ENCODE measurements around the gene ERRFI1. TPM values are rescaled to one million over a fixed set of nuclear protein-coding genes. Genes with fewer than 3 reads are reported as not detected.

ERRFI1 gene
- total RNA-seq, 2 experiments from 2014 or later, result 0.94 to 1.4 TPM

DNA sequence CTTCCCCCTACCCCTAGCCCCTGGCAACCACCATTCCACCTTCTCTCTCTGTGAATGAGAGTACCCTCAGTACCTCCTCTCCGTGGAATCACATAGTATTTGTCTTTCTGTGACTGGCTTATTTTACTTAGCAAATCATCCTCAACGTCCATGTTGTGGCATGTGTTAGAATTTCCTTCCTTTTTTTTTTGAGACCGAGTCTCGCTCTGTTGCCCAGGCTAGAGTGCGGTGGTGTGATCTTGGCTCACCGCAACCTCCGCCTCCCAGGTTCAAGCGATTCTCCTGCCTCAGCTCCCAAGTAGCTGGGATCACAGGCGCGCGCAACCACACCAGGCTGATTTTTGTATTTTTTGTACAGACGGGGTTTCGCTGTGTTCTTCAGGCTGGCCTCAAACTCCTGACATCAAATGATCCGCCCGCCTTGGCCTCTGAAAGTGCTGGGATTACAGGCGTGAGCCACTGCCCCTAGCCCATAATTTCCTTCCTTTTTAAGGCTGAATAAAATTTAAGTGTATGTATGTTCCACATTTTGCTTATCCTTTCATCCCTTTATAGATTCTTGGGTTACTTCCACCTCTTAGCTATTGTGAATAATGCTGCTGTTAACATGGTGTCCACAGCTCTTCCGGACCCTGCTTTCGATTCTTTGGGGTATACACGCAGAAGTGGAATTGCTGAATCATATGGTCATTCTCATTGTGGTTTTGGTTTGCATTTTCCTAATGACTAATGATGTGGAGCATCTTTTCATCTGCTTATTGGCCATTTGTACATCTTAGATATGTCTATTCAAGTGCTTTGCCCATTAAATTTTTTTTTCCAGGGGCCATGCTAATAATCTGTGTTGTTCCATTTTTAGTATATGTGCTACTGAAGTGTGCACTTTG, 32.3 kb downstream of the ERRFI1 start:
- H3K27me3 Mint-ChIP-seq, result no peaks in the 10 kb centered on the region
- H3K4me1 Mint-ChIP-seq, result peaks cover 2% of the 10 kb centered on the region
- ATAC-seq (ENCODE audit: low read depth), result no peak
- no peak for DNase-seq
- POLR2A ChIA-PET, result no interaction called here
- H3K36me3 Mint-ChIP-seq, result peaks cover 18% of the 10 kb centered on the region
- no peaks in the 10 kb centered on the region for H3K9me3 Mint-ChIP-seq
- no peak overlapping the region for H3K4me3 Mint-ChIP-seq
- no peak overlapping the region for H3K27ac Mint-ChIP-seq

DNA sequence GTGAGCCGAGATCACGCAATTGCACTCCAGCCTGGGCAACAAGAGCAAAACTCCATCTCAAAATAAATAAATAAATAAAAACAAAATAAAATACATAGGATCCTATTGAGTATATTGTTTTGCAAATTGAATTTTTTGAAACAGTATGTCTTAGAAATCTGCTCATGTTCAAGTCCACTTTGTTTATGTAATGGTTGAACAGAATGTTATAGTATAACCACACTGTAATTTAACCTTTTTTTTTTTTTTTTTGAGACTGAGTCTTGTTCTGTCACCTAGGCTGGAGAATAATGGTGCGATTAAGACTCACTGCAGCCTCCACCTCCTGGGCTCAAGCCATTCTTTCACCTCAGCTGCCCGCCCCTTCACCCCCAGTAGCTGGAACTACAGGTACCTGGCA, 33.2 kb downstream of the ERRFI1 start:
- ATAC-seq (ENCODE audit: low read depth), result no peak
- H3K27me3 Mint-ChIP-seq, result no peaks in the 10 kb centered on the region
- H3K9me3 Mint-ChIP-seq, result no peaks in the 10 kb centered on the region
- peaks cover 2% of the 10 kb centered on the region for H3K4me1 Mint-ChIP-seq
- no peak overlapping the region for H3K27ac Mint-ChIP-seq
- no peak for DNase-seq
- H3K4me3 Mint-ChIP-seq, result no peak overlapping the region
- H3K36me3 Mint-ChIP-seq, result peaks cover 17% of the 10 kb centered on the region
- POLR2A ChIA-PET, result no interaction called here

DNA sequence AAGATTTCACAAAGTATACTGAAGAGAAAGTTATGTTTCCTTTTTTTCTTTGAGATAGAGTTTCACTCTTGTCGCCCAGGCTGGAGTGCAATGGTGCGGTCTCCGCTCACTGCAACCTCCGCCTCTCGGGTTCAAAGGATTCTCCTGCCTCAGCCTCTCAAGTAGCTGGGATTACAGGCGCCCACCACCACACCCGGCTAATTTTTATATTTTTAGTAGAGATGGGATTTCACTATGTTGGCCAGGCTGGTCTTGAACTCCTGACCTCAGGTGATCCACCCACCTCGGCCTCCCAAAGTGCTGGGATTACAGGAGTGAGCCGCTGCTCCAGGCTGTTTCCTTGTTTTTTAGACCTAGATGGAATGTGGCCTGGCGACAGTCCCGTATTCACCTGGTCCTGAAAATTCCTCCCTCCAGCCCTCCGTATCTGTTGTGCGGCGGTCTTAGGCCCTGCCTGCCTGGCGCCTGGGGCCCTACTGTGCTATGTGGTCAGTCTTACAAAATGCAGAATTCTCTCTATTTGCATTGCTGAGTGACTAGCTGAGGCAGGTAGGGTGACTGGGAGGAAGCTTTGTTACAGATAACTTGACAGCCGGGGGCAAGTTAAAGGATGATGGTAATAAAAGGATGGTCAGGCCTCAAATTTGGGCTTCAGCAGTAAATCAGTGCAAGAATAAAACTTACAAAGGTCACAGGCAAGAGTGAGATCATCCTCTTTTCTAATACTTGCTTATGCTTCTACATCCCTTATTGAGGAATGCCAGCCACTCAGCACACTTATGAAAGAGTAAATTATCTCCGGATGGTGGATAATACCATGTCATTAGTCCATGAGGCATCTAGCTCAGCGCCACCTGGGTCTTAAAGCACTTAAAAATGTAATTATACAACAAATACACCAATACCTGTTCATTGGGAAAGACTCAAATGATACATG, 34.3 kb downstream of the ERRFI1 start:
- no peaks in the 10 kb centered on the region for H3K27me3 Mint-ChIP-seq
- no peaks in the 10 kb centered on the region for H3K9me3 Mint-ChIP-seq
- peaks cover 2% of the 10 kb centered on the region for H3K4me1 Mint-ChIP-seq
- peaks cover 15% of the 10 kb centered on the region for H3K36me3 Mint-ChIP-seq
- no peak overlapping the region for H3K27ac Mint-ChIP-seq
- no peak for ATAC-seq (ENCODE audit: low read depth)
- POLR2A ChIA-PET, result no interaction called here
- H3K4me3 Mint-ChIP-seq, result no peak overlapping the region
- no peak for DNase-seq

DNA sequence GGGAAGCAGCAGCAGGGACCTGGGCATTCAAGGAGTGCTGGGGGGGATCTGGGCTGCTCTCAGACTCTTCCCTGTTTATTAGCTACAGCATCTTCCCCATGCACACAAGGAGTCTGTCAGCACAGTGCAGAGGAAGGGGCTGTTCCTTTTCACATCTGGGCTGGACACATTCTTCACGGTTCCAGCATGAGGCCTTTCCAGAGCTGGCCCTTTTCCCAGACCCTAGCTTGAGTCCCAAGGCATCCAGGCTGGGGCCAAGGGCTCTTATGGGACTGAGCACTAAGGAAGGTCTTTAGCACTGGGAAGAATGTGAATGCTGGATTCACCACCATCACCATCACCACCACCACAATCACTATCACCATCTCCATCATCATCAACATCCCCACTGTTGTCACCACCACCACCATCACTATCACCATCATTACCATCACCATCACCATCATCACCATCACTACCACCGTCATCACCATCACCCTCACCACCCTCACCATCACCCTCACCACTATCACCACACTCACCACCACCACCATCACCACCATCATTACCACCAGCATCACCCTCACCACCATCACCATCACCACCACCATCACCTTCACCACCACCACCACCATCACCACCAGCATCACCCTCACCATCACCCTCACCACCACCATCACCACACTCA, 36.2 kb downstream of the ERRFI1 start:
- no peak for DNase-seq
- Mint-ChIP-seq H3K36me3 (peaks cover 21% of the 10 kb centered on the region), H3K9me3 (no peaks in the 10 kb centered on the region), H3K4me1 (peaks cover 4% of the 10 kb centered on the region), H3K27ac (peak overlapping the region; percentile 39), H3K4me3 (no peak overlapping the region), H3K27me3 (no peaks in the 10 kb centered on the region)
- POLR2A ChIA-PET, result no interaction called here
- no peak for ATAC-seq (ENCODE audit: low read depth)

DNA sequence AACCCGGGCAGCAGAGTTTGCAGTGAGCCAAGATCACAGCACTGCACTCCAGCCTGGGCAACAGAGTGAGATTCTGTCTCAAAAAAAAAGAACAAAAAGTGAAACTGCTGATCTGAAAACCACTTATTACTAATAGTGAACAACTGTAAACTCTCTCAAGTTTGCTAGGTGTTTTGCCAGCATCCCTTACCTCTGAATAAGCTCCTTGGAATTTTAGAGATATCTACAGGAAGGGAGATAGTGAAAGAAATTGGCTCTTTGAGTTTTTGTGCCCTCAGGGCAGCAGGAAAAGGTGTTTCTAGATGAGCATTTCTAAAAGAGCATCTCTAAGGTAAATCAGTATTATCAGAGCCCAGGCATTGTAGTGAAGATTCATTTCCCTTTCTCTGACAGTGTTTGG, 37.5 kb downstream of the ERRFI1 start:
- Mint-ChIP-seq H3K27me3 (no peaks in the 10 kb centered on the region), H3K36me3 (peaks cover 25% of the 10 kb centered on the region), H3K4me3 (no peak overlapping the region), H3K9me3 (no peaks in the 10 kb centered on the region), H3K4me1 (peaks cover 4% of the 10 kb centered on the region), H3K27ac (no peak overlapping the region)
- DNase-seq, result no peak
- POLR2A ChIA-PET, result no interaction called here
- ATAC-seq (ENCODE audit: low read depth), result no peak

DNA sequence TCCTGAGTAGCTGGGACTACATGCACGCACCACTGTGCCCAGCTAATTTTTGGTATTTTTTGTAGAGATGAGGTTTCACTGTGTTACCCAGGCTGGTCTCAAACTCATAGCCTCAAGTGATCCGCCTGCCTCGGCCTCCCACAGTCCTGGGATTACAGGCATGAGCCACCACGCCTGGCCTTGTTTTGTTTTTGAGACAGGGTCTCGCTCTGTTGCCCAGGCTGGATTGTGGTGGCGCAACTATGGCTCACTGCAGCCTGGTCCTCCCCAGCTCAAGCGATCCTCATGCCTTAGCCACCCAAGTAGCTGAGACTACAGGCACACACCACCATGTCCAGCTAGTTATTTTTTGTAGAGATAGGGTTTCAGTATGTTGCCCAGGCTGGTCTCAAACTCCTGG, 38.6 kb downstream of the ERRFI1 start:
- no peak overlapping the region for H3K27ac Mint-ChIP-seq

DNA sequence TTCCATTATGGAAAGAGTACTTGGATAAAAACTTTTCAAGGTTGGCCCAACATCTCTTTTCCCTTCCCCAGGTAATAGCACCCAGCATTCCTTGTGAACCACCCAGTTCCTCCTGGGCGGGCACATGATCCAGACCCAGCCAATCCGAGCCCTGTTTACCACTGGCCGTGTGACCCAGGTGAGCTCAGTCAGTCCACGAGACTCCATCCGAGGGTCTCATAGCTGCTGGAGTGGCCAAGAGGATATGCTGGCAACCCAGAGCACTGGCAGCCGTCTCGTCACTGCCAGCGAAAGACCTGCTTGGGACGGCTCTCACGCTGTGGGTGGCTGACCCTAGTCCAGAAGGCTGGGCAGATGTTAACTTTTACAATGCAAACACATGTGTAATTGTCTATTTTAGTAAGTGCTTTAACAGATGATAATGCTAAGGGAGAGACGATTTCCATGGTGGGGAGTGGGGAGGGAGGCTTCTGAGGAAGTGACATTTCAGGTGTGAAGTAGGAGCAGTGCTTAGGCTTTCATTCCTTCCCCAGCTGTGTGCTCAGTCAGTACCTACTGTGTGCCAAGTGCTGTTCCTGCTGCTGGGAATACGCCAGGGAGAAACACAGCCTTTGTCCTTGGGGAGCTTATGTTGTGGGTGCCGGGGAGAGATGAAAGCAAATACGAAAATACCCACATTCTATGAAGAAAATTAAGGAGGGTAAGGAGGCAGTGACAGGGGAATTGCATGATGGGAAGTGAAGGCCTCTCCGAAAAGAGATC, 40.1 kb downstream of the ERRFI1 start:
- H3K9me3 Mint-ChIP-seq, result no peaks in the 10 kb centered on the region
- DNase-seq (no peak), ATAC-seq (ENCODE audit: low read depth) (no peak)
- POLR2A ChIA-PET, result no interaction called here
- peaks cover 8% of the 10 kb centered on the region for H3K4me1 Mint-ChIP-seq
- H3K4me3 Mint-ChIP-seq, result no peak overlapping the region
- H3K36me3 Mint-ChIP-seq, result peaks cover 26% of the 10 kb centered on the region
- H3K27me3 Mint-ChIP-seq, result no peaks in the 10 kb centered on the region
- H3K27ac Mint-ChIP-seq, result peak overlapping the region; percentile 7

More for the DNA sequence above, 38.6 kb downstream of the ERRFI1 start:
- peaks cover 5% of the 10 kb centered on the region for H3K4me1 Mint-ChIP-seq
- H3K36me3 Mint-ChIP-seq, result peaks cover 25% of the 10 kb centered on the region
- no peak overlapping the region for H3K4me3 Mint-ChIP-seq
- POLR2A ChIA-PET, result no interaction called here
- H3K27me3 Mint-ChIP-seq, result no peaks in the 10 kb centered on the region
- DNase-seq, result no peak
- no peak for ATAC-seq (ENCODE audit: low read depth)
- H3K9me3 Mint-ChIP-seq, result no peaks in the 10 kb centered on the region

DNA sequence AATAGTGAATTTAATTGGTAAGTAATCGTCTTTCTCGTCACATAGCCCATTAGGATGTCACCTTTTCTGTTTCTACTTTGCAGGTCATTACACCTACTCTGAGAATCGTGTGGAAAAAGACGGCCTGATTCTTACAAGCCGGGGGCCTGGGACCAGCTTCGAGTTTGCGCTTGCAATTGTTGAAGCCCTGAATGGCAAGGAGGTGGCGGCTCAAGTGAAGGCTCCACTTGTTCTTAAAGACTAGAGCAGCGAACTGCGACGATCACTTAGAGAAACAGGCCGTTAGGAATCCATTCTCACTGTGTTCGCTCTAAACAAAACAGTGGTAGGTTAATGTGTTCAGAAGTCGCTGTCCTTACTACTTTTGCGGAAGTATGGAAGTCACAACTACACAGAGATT, 41.3 kb downstream of the ERRFI1 start:
- DNase-seq, result no peak
- H3K36me3 Mint-ChIP-seq, result peaks cover 19% of the 10 kb centered on the region
- H3K4me3 Mint-ChIP-seq, result no peak overlapping the region
- H3K9me3 Mint-ChIP-seq, result no peaks in the 10 kb centered on the region
- no peak overlapping the region for H3K27ac Mint-ChIP-seq
- H3K4me1 Mint-ChIP-seq, result peaks cover 8% of the 10 kb centered on the region
- POLR2A ChIA-PET, result interaction anchor here (1.4 kb wide), 1 partner anchor 23 kb away, joined by 4 read pairs; the partner anchor contains the start of gene PARK7
- ATAC-seq (ENCODE audit: low read depth), result no peak
- H3K27me3 Mint-ChIP-seq, result no peaks in the 10 kb centered on the region

DNA sequence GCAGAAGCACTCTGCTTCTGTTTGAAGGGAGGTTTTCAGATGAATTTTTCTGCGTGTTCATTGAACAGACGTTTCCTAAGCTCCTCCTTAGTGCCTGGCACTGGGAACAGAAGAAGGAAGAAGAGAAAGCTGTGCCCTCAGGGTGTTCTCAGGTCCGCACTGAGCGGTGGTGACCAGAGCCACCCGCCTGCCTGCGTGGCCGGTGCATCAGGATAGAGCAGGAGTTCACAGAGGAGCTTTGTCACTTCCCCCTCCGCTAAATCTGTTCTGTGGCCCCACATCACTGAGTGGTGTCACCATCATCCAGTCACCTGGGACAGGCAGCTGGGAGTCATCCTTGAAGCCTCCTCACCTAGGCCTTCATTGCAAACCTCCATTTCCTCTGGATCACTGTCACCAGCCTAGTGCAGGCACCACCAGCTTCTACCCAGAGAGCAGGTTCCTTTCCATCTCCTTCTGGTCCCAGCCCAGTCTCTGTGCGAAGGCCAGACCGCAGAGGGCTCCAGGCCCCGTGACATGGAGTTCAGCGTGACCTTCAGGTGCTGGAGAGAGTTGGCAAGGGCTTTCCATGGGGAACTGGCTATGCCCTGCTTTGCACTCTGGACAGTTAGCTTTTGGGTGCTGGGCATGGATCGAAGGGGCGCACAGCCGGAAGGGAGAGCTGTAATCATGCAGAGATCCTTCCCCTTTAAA, 42.9 kb downstream of the ERRFI1 start:
- POLR2A ChIA-PET, result interaction anchor here (1.4 kb wide), 1 partner anchor 22 kb away, joined by 4 read pairs; the partner anchor contains the start of gene PARK7
- no peaks in the 10 kb centered on the region for H3K27me3 Mint-ChIP-seq
- no peaks in the 10 kb centered on the region for H3K9me3 Mint-ChIP-seq
- DNase-seq (no peak), ATAC-seq (ENCODE audit: low read depth) (no peak)
- no peak overlapping the region for H3K27ac Mint-ChIP-seq
- peaks cover 6% of the 10 kb centered on the region for H3K4me1 Mint-ChIP-seq
- no peak overlapping the region for H3K4me3 Mint-ChIP-seq
- H3K36me3 Mint-ChIP-seq, result peaks cover 20% of the 10 kb centered on the region

DNA sequence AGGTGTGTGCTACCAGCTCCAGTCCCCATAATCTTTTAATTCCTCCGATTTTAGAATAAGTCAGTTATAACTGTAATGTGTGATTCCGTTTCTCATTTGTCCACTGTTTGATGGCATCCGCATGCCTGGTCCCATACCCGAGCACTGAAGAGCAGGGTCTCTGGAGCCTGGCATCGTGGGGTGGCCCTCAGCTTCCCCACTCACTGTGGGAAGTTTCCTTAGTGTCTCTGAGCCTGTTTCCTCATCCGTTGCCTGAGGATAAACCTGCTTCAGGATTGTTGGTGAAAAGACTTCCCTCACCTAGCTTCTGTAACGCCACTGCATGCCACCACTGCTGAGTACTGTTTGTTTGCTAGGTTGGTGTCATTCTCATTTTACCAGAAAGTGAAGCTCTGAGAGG, 45.1 kb downstream of the ERRFI1 start:
- Mint-ChIP-seq H3K27ac (no peak overlapping the region), H3K9me3 (no peaks in the 10 kb centered on the region), H3K4me3 (no peak overlapping the region), H3K27me3 (no peaks in the 10 kb centered on the region), H3K4me1 (peaks cover 4% of the 10 kb centered on the region), H3K36me3 (peaks cover 16% of the 10 kb centered on the region)
- POLR2A ChIA-PET, result interaction anchor here (0.6 to 1.0 kb wide), 2 partner anchors 8 to 1461 kb away, joined by 3 to 5 read pairs; no protein-coding TSS in a partner anchor
- DNase-seq, result no peak
- no peak for ATAC-seq (ENCODE audit: low read depth)

DNA sequence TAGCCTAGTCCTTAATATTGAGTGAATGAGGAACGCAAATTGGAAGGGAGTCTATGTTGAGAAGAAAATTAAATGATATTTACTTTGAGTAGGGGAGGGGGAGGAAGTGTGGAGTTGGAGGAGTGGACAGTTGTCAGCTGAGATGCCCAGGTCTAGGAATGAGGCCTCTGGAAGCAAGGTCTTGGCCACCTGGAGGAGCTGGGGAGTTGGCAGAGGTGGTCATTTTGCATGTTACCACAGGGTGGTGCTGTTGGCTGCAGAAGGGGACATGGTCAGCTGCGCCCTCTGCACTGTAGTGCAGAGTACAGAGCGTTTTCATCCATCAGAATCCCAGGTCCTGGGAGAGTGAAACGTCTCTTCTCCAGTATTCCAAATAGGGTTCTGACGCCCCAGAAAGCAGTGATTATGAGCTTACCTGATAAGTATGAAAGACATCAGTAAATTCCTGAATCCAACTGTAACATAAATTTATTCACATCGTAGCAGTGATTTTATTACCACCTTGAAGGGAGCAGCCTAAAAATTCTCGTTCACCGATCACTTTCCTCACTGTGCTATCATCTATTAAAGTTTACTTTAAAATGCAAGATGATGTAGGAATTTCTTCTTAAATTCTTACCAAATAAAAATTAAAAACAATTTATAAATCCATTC, 50.8 kb downstream of the ERRFI1 start:
- no peaks in the 10 kb centered on the region for H3K9me3 Mint-ChIP-seq
- H3K36me3 Mint-ChIP-seq, result peaks cover 28% of the 10 kb centered on the region
- DNase-seq, result no peak
- POLR2A ChIA-PET, result interaction anchor here (0.7 kb wide), 1 partner anchor 1013 kb away, joined by 3 read pairs; no protein-coding TSS in a partner anchor
- no peak overlapping the region for H3K4me3 Mint-ChIP-seq
- no peak overlapping the region for H3K27ac Mint-ChIP-seq
- no peaks in the 10 kb centered on the region for H3K27me3 Mint-ChIP-seq
- no peaks in the 10 kb centered on the region for H3K4me1 Mint-ChIP-seq
- ATAC-seq (ENCODE audit: low read depth), result peak; percentile 52

DNA sequence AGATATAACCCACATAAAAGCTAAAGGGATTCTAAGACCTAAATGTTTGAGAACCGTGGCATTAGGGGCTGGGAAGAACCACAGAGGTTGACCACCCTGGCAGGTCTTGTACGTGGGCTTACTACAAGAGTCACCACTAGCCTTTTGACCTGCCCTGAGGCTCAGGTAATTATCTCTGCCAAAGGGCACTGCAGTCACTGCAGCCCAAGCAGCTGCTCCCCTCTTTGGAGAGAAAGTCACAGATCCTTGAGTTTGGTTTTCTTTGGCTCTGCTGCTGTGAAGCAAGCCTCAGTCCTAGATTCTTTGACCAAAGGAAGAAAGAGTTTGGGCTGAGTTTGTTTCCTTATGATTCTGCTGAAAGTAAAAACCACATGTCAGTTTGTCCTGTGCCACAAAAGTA, 53.0 kb downstream of the ERRFI1 start:
- no peak overlapping the region for H3K4me3 Mint-ChIP-seq
- peaks cover 35% of the 10 kb centered on the region for H3K36me3 Mint-ChIP-seq

More for the DNA sequence above, 53.0 kb downstream of the ERRFI1 start:
- ATAC-seq (ENCODE audit: low read depth) (no peak), DNase-seq (no peak)
- no peaks in the 10 kb centered on the region for H3K4me1 Mint-ChIP-seq
- no peaks in the 10 kb centered on the region for H3K9me3 Mint-ChIP-seq
- POLR2A ChIA-PET, result interaction anchor here (0.9 kb wide), 1 partner anchor 8 kb away, joined by 3 read pairs; no protein-coding TSS in a partner anchor
- H3K27ac Mint-ChIP-seq, result no peak overlapping the region
- H3K27me3 Mint-ChIP-seq, result no peaks in the 10 kb centered on the region
